GM23338 (cell line): ENCODE data around the gene HSBP1. TPM values are rescaled to one million over a fixed set of nuclear protein-coding genes. Genes with fewer than 3 reads are reported as not detected.
A peak's percentile ranks its signal among the peaks of the same experiment; 100 is the strongest.

ENCODE experiments used
- ATAC-seq: fragments of 200-7000 bp; cut with Tn5 transposase; 3 replicates; pipeline ENCODE4 v1.9.1; 2020
- DNase-seq: peaks from one replicate; pipeline ENCODE4 v3.0.0-alpha.2; 2015; ENCODE audit warnings: low spot score
- H2AFZ ChIP-seq: fragments of 200-600 bp; sonication (generic); 2 replicates; pipeline ENCODE4 v1.8.0; 2016; ENCODE audit warnings: antibody characterized with exemption, mild to moderate bottlenecking, moderate library complexity
- H3F3A ChIP-seq: fragments of 200-600 bp; sonication (generic); replicated peaks from 2 replicates; pipeline ENCODE4 v1.8.0; 2017; ENCODE audit warnings: antibody characterized with exemption, mixed run types, low read depth
- H3K27ac ChIP-seq: fragments of 200-600 bp; sonication (generic); 2 replicates; pipeline ENCODE4 v1.6.1; 2016; ENCODE audit warnings: low read depth
- H3K27me3 ChIP-seq: fragments of 200-600 bp; sonication (generic); 2 replicates; pipeline ENCODE4 v1.8.0; 2016; ENCODE audit warnings: mild to moderate bottlenecking, mixed run types, moderate library complexity; ENCODE audit not compliant: insufficient read depth
- H3K36me3 ChIP-seq: fragments of 200-600 bp; sonication (generic); 2 replicates; pipeline ENCODE4 v1.8.0; 2016; ENCODE audit warnings: mild to moderate bottlenecking; ENCODE audit not compliant: insufficient read depth
- H3K4me1 ChIP-seq: fragments of 200-600 bp; sonication (generic); 2 replicates; pipeline ENCODE4 v1.8.0; 2016; ENCODE audit warnings: mild to moderate bottlenecking, moderate library complexity; ENCODE audit not compliant: insufficient read depth
- H3K4me2 ChIP-seq: fragments of 200-600 bp; sonication (generic); 2 replicates; pipeline ENCODE4 v1.7.1; 2017; ENCODE audit warnings: mixed run types
- H3K4me3 ChIP-seq: fragments of 200-600 bp; sonication (generic); 2 replicates; pipeline ENCODE4 v1.6.1; 2016; ENCODE audit warnings: mixed run types
- H3K79me2 ChIP-seq: fragments of 200-600 bp; sonication (generic); replicated peaks from 2 replicates; pipeline ENCODE4 v1.8.0; 2017; ENCODE audit warnings: mild to moderate bottlenecking; ENCODE audit not compliant: insufficient read depth
- H3K9me2 ChIP-seq: fragments of 200-600 bp; sonication (generic); 2 replicates; pipeline ENCODE4 v1.8.0; 2017; ENCODE audit not compliant: insufficient read depth
- H4K20me1 ChIP-seq: fragments of 200-600 bp; sonication (generic); replicated peaks from 2 replicates; pipeline ENCODE4 v1.8.0; 2017; ENCODE audit warnings: mild to moderate bottlenecking; ENCODE audit not compliant: insufficient read depth
- H3K27ac Mint-ChIP-seq: 2 replicates; pipeline ENCODE4 v1.8.0; 2020; ENCODE audit warnings: inconsistent platforms, mild to moderate bottlenecking, moderate library complexity, mixed read lengths
- H3K27me3 Mint-ChIP-seq: 3 replicates; pipeline ENCODE4 v1.8.0; 2022; ENCODE audit warnings: low read depth, mild to moderate bottlenecking, moderate library complexity, mixed read lengths, inconsistent platforms; ENCODE audit not compliant: insufficient read depth, poor library complexity
- H3K36me3 Mint-ChIP-seq: 3 replicates; pipeline ENCODE4 v1.8.0; 2021; ENCODE audit warnings: low read depth, mild to moderate bottlenecking, inconsistent platforms, moderate library complexity, mixed read lengths
- H3K4me1 Mint-ChIP-seq: 3 replicates; pipeline ENCODE4 v1.8.0; 2020; ENCODE audit warnings: mild to moderate bottlenecking, inconsistent platforms, mixed read lengths
- H3K4me3 Mint-ChIP-seq: 3 replicates; pipeline ENCODE4 v1.8.0; 2021; ENCODE audit warnings: moderate library complexity, mild to moderate bottlenecking, inconsistent platforms, mixed read lengths
- H3K9me3 Mint-ChIP-seq: 3 replicates; pipeline ENCODE4 v1.8.0; 2020; ENCODE audit warnings: moderate library complexity, mild to moderate bottlenecking, inconsistent platforms, mixed read lengths
- STAT1 ChIP-seq: IDR thresholded peaks from one replicate; pipeline ENCODE4 v1.6.1; 2016; ENCODE audit warnings: antibody characterized with exemption; ENCODE audit not compliant: unreplicated experiment
- ZNF114 ChIP-seq: fragments of 250-450 bp; sonication (Bioruptor Pico); IDR thresholded peaks from 2 replicates; pipeline ENCODE4 v1.5.0; 2020; ENCODE audit warnings: mild to moderate bottlenecking, moderate library complexity
- ZNF331 ChIP-seq: fragments of 250-450 bp; sonication (Bioruptor Pico); IDR thresholded peaks from 2 replicates; pipeline ENCODE4 v1.5.0; 2020; ENCODE audit warnings: low read depth, mild to moderate bottlenecking, moderate library complexity
- ZNF462 ChIP-seq: fragments of 250-450 bp; sonication (Bioruptor Pico); IDR thresholded peaks from 2 replicates; pipeline ENCODE4 v1.5.0; 2020; ENCODE audit warnings: mild to moderate bottlenecking, moderate library complexity
- polyA plus RNA-seq: library from polyadenylated mRNA; unstranded; fragments of >200 nt; fragmentation: Nextera tagmentation; extraction: Ambion mirVana; gene quantifications from 2 replicates; pipeline ENCODE4 v1.2.1, GENCODE V29; 2016
- total RNA-seq: library from RNA; depleted of rRNA; stranded (reverse); fragments of >200 nt; shearing (Covaris generic); gene quantifications from 2 replicates; pipeline ENCODE4 v1.2.3, GENCODE V29; 2014
- TF ChIP-seq, protein P1 (sequence below): IDR thresholded peaks from 2 replicates; pipeline ENCODE4 v1.6.1; 2016; ENCODE audit warnings: antibody characterized with exemption
- TF ChIP-seq, protein P2 (sequence below), 2 experiments: fragments of 200-600 bp in 1 of 2; sonication (generic) in 1 of 2; conservative IDR thresholded peaks; 2 replicates each; pipeline versions ENCODE4 v1.5.1 to v1.6.1; 2016 to 2017; ENCODE audit warnings: antibody characterized with exemption in 2 of 2, low read depth in 2 of 2, mild to moderate bottlenecking in 2 of 2, moderate library complexity in 1 of 2

The HSBP1 gene
- total and polyA plus RNA-seq, 2 experiments from 2014 or later = 71.0 to 817 TPM

DNA sequence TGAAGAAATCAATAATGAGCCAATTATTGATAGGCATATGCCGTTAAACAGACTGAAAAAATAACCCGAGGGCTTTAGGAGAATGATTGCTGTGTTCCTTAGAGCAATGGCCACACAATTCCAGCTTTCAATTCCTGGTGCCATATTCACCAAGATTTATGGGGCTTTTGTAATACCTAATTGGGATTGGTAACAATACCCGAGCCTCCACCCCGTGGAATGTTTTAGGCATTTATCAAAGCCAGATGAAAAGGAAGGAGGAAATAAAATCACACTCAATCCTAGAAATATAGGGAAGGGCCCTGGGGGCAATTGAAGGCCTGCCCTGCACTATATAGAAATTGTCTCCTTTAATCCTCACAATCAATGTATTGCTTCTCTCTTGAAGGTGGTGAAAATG is 49.0 kb downstream of the HSBP1 start (continued):
- TF ChIP-seq ZNF462 (CRISPR knock-in tag) = no peak
- TF ChIP-seq ZNF331 (CRISPR knock-in tag) = no peak

- no peak for DNase-seq
- TF ChIP-seq STAT1 (no peak), ZNF114 (CRISPR knock-in tag) (no peak), ZNF331 (CRISPR knock-in tag) (no peak), ZNF462 (CRISPR knock-in tag) (no peak)
- TF ChIP-seq, protein P1, sequence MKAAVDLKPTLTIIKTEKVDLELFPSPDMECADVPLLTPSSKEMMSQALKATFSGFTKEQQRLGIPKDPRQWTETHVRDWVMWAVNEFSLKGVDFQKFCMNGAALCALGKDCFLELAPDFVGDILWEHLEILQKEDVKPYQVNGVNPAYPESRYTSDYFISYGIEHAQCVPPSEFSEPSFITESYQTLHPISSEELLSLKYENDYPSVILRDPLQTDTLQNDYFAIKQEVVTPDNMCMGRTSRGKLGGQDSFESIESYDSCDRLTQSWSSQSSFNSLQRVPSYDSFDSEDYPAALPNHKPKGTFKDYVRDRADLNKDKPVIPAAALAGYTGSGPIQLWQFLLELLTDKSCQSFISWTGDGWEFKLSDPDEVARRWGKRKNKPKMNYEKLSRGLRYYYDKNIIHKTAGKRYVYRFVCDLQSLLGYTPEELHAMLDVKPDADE = no peak
- TF ChIP-seq, protein P2, sequence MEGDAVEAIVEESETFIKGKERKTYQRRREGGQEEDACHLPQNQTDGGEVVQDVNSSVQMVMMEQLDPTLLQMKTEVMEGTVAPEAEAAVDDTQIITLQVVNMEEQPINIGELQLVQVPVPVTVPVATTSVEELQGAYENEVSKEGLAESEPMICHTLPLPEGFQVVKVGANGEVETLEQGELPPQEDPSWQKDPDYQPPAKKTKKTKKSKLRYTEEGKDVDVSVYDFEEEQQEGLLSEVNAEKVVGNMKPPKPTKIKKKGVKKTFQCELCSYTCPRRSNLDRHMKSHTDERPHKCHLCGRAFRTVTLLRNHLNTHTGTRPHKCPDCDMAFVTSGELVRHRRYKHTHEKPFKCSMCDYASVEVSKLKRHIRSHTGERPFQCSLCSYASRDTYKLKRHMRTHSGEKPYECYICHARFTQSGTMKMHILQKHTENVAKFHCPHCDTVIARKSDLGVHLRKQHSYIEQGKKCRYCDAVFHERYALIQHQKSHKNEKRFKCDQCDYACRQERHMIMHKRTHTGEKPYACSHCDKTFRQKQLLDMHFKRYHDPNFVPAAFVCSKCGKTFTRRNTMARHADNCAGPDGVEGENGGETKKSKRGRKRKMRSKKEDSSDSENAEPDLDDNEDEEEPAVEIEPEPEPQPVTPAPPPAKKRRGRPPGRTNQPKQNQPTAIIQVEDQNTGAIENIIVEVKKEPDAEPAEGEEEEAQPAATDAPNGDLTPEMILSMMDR (conservative IDR thresholded peaks at IDR 0.05; ENCODE audit: low read depth in 2 of 2) = no peak
These were observed 51.5 kb downstream of the HSBP1 start for GRCh38 chr16:83859265-83859664.

More at GRCh38 chr16:83859265-83859664, 51.5 kb downstream of the HSBP1 start:
- H3K79me2 ChIP-seq = no peaks in the 10 kb centered on the region
- H3K27ac ChIP-seq = no peak overlapping the region
- H3K27me3 ChIP-seq = no peaks in the 10 kb centered on the region
- no peak overlapping the region for H3K4me3 ChIP-seq
- H3K9me3 Mint-ChIP-seq = peaks cover 3% of the 10 kb centered on the region; the same call in 1 of the 3 replicates
- peak overlapping the region; percentile 14; the same call in 1 of the 2 replicates for H3K4me2 ChIP-seq
- no peaks in the 10 kb centered on the region for H4K20me1 ChIP-seq
- peaks cover 15% of the 10 kb centered on the region for H3K4me1 Mint-ChIP-seq
- peaks cover 9% of the 10 kb centered on the region; the same call in 1 of the 2 replicates for H3K4me1 ChIP-seq
- no peak overlapping the region for H3K27ac Mint-ChIP-seq
- H3K9me2 ChIP-seq = peaks cover 6% of the 10 kb centered on the region; the same call in 1 of the 2 replicates
- no peak for ATAC-seq
- no peak overlapping the region for H3K4me3 Mint-ChIP-seq
- H3K36me3 ChIP-seq = no peaks in the 10 kb centered on the region
- H2AFZ ChIP-seq = peak overlapping the region; percentile 14; the same call in 1 of the 2 replicates
- no peaks in the 10 kb centered on the region for H3F3A ChIP-seq
- peaks cover 6% of the 10 kb centered on the region for H3K27me3 Mint-ChIP-seq
- no peaks in the 10 kb centered on the region; the same call in 2 of the 3 replicates for H3K36me3 Mint-ChIP-seq
